ENCODE results near the gene SPANXN4. TPM values are rescaled to one million over a fixed set of nuclear protein-coding genes. Genes with fewer than 3 reads are reported as not detected.

SPANXN4 gene, protein sequence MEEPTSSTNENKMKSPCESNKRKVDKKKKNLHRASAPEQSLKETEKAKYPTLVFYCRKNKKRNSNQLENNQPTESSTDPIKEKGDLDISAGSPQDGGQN
- total RNA-seq (2022; extraction: Qiagen RNA extraction), result not detected in 5 replicates

GRCh38 chrX:143025628-143026027, at the start of gene SPANXN4:
TSS of gene SPANXN4 (plus strand) at chrX:143025928. CDS start at chrX:143026015, 87 bp downstream.

Measured in A549 treated with Hydrocortisone at 1 μM for 4 hours (cell line).